Measurements from ENCODE around the gene SORD. TPM values are rescaled to one million over a fixed set of nuclear protein-coding genes. Genes with fewer than 3 reads are reported as not detected.

The SORD gene
- total and polyA plus RNA-seq, 7 donors: 3.3 to 26.9 (median 10.0) TPM

- TF ChIP-seq EP300 (IDR thresholded peaks at IDR 0.05) (no peak), CTCF (IDR thresholded peaks at IDR 0.05) (peak in 1 of 4 experiments; percentile 38), POLR2AphosphoS5 (IDR thresholded peaks at IDR 0.05) (no peak), POLR2A (IDR thresholded peaks at IDR 0.05) (no peak)
- 49 to 53% methylated on average over 2 of the region's 2 CpGs for WGBS, 2 donors
- no peak for DNase-seq
- Histone ChIP-seq H3K4me1 (peaks cover 0 to 16% (median 13%) of the 10 kb centered on the region in 4 donors), H3K27ac (no peak overlapping the region), H3K36me3 (no peaks in the 10 kb centered on the region), H3K9me3 (no peaks in the 10 kb centered on the region), H3K4me3 (no peak overlapping the region), H3K27me3 (peaks cover 20 to 70% (median 32%) of the 10 kb centered on the region in 3 donors)
- intact Hi-C loops (cut with DNase I): no loop called here
Observed at GRCh38 chr15:45126535-45127158, 103.7 kb downstream of the SORD start.

Small RNA genes lying within 50 kb of the gene (small RNA-seq; reads per million reads assigned to genes)
- gene RF00019: 0 reads per million in 3 donors
- gene RNU1-78P: 0 reads per million in 3 donors
- gene RNU6-966P: 0 reads per million in 3 donors

Other genes starting within 250 kb of the SORD start
- gene TERB2, start 66.5 kb upstream of the SORD start, total RNA-seq: not detected
- not detected for gene TERB2, start 66.5 kb upstream of the SORD start, polyA plus RNA-seq
- gene DUOX2, start 91.0 kb downstream of the SORD start, total RNA-seq: under 1 TPM; 0.14 to 0.83 (median 0.44) TPM
- 100 to 1,000 TPM in 1 of 3 donors, under 1 TPM in 2; 0.60 to 125 (median 0.92) TPM for gene DUOX2, start 91.0 kb downstream of the SORD start, polyA plus RNA-seq
- under 1 TPM in 1 of 4 donors, not detected in 3; 0.28 TPM for gene DUOXA2, start 91.1 kb downstream of the SORD start, total RNA-seq
- 100 to 1,000 TPM in 1 of 3 donors, 1 to 10 TPM in 1, not detected in 1; 1.4 to 117 TPM for gene DUOXA2, start 91.1 kb downstream of the SORD start, polyA plus RNA-seq
- gene DUOXA1, start 106.7 kb downstream of the SORD start, total RNA-seq: 1 to 10 TPM in 2 of 4 donors, under 1 TPM in 2; 0.36 to 3.1 (median 1.3) TPM
- gene DUOXA1, start 106.7 kb downstream of the SORD start, polyA plus RNA-seq: 1 to 10 TPM in 1 of 3 donors, not detected in 2; 1.7 TPM
- gene DUOX1, start 106.8 kb downstream of the SORD start, total RNA-seq: 1 to 10 TPM in 1 of 4 donors, under 1 TPM in 2, not detected in 1; under 0.01 to 1.7 (median 0.27) TPM
- gene DUOX1, start 106.8 kb downstream of the SORD start, polyA plus RNA-seq: 1 to 10 TPM in 1 of 3 donors, not detected in 2; 1.3 TPM
- gene SHF, start 164.8 kb downstream of the SORD start, total RNA-seq: 10 to 100 TPM; 10.6 to 28.5 (median 17.9) TPM
- 10 to 100 TPM in 2 of 3 donors, 1 to 10 TPM in 1; 3.5 to 13.5 (median 12.6) TPM for gene SHF, start 164.8 kb downstream of the SORD start, polyA plus RNA-seq
- not detected for gene SLC28A2, start 229.0 kb downstream of the SORD start, total RNA-seq
- gene SLC28A2, start 229.0 kb downstream of the SORD start, polyA plus RNA-seq: 1 to 10 TPM; 1.2 to 3.0 (median 1.8) TPM